LNCaP clone FGC (cell line): ENCODE measurements around the gene ADGRV1.
A peak's percentile ranks its signal among the peaks of the same experiment; 100 is the strongest.

ENCODE experiments used
- DNase-seq: peaks from one replicate; pipeline ENCODE4 v3.0.0-alpha.2; 2011; ENCODE audit warnings: low read depth
- H3K4me3 ChIP-seq: 2 replicates; pipeline ENCODE4 v1.5.1; 2011; ENCODE audit warnings: mild to moderate bottlenecking, low read depth, low read length, control low read depth
- TF ChIP-seq, protein P1 (sequence below): IDR thresholded peaks from 2 replicates; pipeline ENCODE4 v1.5.1; 2012; ENCODE audit warnings: mild to moderate bottlenecking; ENCODE audit not compliant: control insufficient read depth, insufficient read depth; ENCODE audit errors: extremely low read depth

The ADGRV1 gene

DNA sequence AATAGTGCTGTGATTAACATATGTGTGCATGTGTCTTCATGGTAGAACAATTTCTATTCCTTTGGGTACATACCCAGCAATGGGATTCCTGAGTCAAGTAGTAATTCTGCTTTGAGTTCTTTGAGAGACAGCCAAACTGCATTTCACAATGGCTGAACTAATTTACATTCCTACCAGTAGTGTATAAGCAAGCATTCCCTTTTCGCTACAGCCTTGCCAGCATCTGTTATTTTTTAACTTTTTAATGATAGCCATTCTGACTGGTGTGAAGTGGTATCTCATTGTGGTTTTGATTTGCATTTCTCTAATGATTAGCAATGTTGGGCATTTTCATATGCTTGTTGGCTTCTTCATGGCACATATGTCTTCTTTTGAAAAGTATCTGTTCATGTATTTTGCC lies 516.0 kb downstream of the ADGRV1 start:
- TF ChIP-seq, protein P1, sequence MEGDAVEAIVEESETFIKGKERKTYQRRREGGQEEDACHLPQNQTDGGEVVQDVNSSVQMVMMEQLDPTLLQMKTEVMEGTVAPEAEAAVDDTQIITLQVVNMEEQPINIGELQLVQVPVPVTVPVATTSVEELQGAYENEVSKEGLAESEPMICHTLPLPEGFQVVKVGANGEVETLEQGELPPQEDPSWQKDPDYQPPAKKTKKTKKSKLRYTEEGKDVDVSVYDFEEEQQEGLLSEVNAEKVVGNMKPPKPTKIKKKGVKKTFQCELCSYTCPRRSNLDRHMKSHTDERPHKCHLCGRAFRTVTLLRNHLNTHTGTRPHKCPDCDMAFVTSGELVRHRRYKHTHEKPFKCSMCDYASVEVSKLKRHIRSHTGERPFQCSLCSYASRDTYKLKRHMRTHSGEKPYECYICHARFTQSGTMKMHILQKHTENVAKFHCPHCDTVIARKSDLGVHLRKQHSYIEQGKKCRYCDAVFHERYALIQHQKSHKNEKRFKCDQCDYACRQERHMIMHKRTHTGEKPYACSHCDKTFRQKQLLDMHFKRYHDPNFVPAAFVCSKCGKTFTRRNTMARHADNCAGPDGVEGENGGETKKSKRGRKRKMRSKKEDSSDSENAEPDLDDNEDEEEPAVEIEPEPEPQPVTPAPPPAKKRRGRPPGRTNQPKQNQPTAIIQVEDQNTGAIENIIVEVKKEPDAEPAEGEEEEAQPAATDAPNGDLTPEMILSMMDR = no peak
- no peak overlapping the region for H3K4me3 ChIP-seq
- DNase-seq = no peak

DNA sequence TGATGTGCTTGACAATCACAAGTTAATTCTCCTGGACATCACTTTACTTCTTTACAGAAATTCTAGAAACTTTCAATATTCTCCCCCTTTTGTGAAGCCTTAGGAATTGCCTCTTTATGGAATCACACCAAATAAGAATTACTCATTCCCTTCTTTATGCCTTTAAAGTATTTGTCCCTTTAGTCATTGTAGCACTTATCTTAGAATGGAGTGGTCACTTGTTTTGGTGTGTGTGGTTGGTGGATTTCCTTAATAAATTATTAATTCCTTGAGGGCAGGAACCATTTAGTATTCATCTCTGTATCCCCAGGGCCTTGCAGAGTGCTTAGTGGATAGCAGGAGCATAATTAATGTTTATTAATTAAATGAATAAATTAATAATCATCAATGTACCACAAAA lies 517.5 kb downstream of the ADGRV1 start:
- no peak overlapping the region for H3K4me3 ChIP-seq
- TF ChIP-seq, protein P1 = no peak
- no peak for DNase-seq

GRCh38 chr5:91077623-91078022 lies 519.0 kb downstream of the ADGRV1 start:
- no peak overlapping the region for H3K4me3 ChIP-seq

DNA sequence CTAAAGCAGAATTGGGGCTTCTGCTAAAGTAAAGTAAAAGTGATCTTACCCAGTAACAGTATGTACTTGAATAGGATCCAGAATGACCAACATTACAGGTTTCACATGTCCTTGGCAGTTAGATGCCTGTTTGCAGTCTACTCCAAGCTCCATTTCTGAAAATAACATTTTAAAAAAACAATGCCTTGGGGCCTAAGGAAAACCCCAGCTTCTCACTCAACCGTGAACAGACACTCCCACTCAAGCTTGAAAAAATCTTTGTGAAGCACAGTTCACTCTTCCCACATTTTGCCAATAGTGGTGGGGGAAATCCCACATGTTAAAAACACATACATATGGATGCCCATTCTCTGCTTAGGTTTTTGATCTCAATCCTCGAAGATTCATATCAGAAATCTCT lies 520.4 kb downstream of the ADGRV1 start:
- TF ChIP-seq, protein P1 = no peak
- H3K4me3 ChIP-seq = no peak overlapping the region
- DNase-seq = peak; percentile 72

More at GRCh38 chr5:91077623-91078022, 519.0 kb downstream of the ADGRV1 start:
- no peak for DNase-seq
- TF ChIP-seq, protein P1 = no peak

DNA sequence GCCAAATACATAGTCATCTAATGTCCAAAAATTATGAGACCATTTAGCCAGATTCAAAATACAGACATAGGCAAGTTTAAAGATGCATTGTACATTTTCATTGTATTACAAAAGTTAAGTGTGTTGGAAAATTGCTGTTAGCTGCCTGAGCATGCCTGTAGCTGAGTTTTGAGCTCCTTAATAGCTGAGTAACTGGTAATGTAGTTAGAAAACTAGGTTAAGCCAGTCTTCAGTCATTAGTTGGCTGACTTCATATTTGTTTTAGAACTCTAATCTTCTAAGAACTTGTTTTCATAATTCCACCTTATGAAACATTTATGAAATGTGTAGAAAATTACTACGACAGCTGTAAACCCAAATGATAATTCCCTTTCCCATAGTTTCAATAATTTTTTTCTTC lies 531.2 kb downstream of the ADGRV1 start:
- no peak for DNase-seq
- TF ChIP-seq, protein P1 = no peak
- H3K4me3 ChIP-seq = no peak overlapping the region

GRCh38 chr5:91090995-91091394 lies 532.4 kb downstream of the ADGRV1 start:
- no peak for DNase-seq
- no peak overlapping the region for H3K4me3 ChIP-seq
- TF ChIP-seq, protein P1 = no peak

GRCh38 chr5:91091471-91092234 lies 533.1 kb downstream of the ADGRV1 start:
- DNase-seq = no peak
- TF ChIP-seq, protein P1 = no peak

More at GRCh38 chr5:91091471-91092234, 533.1 kb downstream of the ADGRV1 start:
- H3K4me3 ChIP-seq = no peak overlapping the region
